Activated T-helper 1 cell treated with anti-CD3 and anti-CD28 coated beads, Interleukin-2, amount 50 U/mL, for 16 hours (primary cell): ENCODE results near the gene FICD.
"Not testable (repeated sequence)": the region's sequence is repeated elsewhere in the genome, so short reads cannot be mapped to it uniquely, and the experiment has no call there.

Experiments used
- DNase-seq, 2 donors: peaks; one replicate each; pipeline ENCODE4 v3.0.0-alpha.2; 2020; ENCODE audit warnings: low read depth in 1 of 2, low spot score in 1 of 2

The FICD gene

DNA sequence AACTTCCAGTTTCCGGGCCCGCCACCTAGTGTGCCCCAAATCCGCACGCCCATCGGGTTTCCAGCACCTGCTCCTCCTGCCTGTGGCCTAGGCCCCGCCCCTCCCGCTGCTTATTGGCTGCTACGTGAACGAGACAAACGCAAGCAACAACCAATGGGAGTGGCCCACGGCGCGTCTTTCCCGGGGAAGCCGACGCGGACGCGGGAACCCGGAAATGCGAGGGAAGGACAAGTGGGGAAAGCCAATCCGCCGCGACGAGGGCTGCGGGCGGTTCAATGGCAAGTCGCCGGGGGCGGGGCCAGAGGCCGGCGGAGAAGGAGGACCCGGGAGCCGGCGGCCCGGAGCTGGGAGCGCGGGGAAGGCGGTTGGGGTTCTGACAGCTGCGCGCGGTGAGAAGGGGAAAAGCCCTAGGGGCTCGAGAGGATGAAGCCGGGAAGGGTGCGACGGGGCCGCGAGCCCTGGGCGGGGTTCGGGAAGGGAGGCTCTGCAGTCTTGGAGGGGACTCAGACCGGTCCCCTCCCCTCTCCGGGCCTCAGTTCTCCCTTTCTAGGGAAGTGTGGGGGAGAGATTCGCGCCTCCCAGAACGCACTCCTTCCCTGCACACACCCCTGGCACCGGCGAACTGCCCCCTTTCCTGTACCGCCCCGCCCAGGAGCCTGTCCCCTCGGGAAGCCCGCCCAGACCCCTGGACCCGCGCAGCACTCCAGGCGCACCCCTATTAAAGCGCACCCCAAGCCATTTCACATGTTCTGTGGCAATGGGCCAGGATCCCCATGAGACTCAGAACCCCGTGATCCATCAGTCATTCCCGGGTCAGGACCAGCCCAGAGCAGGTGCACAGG lies at the start of gene FICD:
Gene FICD, plus strand, starts transcription at position 305 of the 842 bp plus-strand sequence. CDS start 1,696 bp downstream, outside the sequence.
- peak; percentile 99 for DNase-seq

DNA sequence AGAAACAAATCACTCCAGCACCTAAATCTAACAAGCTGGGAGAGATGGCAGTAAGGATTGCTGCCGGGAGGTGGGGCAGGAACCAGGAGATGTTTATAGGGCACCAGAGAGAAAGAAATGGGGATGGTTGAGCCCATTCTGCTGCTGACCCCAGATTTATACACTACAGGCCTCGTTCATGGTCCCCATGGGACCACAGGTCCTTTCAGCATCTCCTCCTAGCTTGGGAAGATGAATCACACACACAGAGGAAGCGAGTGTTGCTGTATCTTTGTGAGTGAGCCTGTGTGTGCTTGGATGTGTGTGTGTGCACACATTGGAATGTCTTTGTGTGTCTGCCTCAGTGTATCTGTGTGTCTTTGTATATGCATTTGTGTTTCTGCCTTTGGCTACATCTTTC lies 49.7 kb upstream of the FICD start:
- DNase-seq: no peak

DNA sequence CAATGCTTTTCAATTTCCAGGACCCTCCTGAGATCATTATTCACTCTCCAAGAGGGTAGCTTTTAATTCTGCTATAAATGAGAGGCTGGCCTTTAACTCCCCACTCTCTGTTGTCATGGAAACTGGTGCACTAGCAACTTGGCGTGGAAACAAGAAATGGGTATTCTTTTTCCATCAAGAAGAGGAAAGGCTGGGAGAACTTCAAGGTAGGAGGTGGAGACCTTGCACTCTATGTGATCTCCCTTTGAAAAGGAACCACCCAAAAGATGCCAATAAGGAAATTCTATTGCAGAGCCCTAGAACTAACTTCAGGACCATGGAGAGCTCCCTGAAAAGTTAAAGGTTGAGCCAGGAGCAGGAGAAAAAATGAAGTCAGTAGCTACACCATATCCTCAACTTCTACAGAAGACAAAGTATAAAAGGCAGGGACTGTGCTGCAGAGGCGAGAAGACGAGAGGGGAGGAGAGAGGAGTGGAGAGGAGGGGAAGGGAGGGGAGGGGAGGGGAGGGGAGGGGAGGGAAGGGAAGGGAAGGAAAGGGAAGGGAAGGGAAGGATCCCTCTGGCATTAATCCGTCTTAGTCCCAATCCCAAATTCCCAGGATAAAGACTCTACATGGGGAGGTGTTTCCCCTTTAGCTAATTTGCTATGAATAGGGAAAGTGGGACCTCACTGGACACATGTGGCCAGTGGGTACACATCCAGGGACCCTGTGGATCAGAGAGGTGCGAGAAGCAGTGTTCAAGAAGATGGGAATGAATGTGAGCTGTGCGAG lies 46.7 kb upstream of the FICD start:
- no peak for DNase-seq

DNA sequence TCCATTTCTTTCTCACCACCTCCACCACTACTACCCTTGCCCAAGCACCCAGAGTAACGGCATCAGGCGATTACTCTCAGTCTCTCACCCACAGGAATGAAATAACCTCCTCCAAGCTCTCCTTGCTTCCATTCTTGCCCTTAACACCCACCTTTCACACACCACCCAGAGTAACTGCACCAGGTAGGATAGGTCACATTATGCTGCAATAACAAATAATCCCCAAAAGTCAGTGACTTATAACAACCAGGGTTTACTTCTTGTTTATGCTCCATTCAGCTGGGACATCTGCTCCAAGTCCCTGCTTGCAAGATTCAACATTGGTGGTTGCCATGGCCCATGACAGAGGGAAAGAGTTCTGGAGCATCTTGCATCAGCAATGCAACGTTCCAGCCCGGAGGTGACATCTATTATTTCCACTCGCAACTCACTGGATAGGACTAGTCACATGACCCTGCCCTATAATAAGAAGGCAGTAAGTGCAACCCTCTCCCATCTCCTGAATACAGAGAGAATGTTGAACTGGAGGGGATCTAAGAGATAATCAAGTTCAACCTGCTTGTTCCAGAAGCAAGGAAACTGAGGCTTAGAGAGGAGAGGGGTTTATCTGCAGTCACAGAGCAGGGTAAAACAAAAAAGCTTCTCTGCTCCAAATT lies 41.5 kb upstream of the FICD start:
- DNase-seq: no peak

DNA sequence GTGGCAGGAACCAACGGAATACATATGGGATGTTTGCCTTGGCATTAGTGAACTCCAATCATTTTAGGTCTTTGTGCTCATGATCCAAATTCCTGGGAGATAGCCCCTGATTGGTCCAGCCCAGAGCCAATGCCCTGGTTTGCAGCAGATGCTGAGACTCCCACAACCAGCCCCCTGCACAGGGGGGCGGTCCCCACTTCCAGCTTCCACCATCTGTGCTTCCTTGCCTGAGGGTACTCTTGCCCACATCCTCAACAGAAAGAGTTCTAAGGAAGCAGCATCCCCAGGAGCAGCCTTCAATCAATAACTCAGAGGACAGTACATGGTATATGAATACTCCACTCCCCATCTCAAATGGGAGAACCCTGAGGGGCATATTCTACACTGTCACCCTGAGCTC lies 39.7 kb upstream of the FICD start:
- no peak for DNase-seq

DNA sequence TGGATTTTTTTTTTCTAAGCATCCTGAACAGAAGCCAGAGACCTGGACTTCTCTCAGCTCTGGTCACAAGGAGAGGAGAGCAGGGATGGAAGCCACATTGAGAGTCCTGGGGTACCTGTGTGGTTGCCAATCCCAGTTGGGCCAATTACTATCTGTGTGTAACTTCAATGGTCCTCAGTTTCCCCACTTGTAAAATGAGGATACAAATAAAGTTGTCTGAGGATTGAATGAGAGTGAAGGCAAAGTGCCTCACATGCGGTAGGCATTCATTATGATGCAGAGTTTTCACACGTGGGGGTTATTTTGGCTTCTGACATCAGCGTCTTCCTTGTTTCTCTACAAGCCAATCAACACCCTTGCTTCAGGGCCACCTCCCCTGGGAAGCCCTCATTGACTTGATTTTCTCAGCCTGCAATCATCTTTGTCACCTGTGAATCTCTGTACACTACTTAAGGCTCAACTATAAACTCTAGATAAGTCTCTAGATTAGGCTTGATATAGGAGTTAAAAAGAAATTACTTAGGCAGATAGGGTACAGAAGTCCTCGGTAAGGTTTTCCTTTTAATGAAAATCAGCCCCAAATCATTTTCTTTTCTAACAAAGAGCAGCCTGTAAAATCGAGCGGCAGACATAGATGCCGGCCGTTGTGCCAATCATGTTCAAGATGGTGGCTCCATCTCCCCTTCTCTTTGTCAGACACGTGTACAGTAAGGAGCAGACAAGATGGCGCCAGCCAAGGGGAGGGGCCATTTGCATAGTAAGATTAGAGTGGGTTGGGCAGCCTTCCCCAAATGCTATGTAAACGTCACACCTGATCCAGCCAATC lies 37.8 kb upstream of the FICD start:
- DNase-seq: no peak

DNA sequence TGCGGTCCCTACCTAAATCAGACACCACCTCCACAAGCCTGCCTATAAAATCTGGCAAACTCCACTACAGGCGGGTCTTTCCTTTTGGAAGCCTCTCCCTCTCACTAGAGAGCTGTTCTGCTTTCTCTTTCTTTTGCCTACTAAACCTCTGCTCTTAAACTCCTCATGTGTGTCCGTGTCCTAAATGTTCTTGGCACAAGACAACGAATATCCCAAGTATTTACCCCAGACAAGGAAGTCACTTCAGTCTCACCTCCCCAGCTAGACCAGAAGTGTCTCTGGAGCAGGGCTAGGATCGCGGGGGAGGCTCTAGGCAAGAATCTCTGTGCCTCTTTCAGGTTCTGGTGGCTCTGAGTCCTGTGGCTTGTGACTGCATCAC lies 37.2 kb upstream of the FICD start:
- DNase-seq: no peak

DNA sequence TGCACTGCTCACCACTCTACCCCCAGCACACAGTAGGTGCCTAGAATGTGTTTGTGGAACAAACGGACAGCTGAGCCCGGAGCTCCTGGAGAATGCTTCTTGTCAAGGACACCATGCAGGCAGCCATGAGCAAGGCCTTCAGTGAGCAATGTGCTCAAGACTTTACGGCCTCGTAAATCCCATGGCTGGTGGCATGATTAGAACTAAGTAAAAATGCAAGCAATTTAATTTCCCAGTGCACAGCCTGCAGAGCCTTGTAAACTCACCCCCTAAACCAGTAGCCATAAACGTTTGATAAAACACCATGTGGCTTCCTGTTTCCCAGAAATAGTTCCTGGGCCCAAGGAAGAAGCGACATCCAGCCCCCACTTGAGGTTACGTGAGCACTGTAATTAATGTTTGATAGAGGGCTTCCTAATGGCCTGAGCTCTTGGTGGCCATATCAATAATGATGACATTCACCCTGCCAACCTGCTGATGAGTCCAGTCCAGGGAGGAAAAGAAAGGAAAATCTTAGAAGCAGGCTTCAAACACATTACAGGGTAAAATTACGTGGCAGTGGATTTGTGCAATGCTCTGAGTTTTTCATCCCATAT lies 36.4 kb upstream of the FICD start:
- no peak for DNase-seq

DNA sequence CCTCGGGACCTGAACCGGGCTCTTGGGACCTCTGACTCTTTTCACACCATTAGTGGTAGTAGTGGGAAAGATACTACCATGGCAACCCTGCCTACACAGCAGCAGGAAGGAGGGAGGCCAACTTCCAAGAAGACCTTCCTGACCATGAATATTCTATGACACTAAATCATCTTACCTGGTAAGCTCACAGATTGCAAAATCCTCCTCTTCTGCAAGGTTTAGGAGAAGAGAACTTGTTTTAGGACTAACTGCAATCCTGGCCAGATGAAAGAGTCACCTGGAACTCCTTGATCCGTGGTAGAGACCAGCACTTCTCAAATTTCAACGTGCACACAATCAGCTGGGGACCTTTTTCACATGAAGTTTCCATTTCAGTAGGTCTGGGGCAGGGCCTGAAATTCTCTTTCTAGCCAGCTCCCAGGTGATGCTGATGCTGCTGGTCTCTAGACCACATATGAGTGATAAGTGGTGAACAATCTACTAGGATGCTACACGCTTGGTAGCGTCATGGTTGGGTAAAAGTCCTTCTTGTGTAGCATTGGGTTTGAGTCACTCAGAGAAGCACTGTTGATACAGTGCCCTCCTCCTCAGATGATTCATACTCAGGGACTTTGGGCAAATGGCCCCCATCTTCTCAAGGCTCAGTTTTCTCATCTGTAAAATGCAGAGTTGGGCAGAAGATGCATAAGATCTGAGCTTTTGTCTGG lies 35.6 kb upstream of the FICD start:
- no peak for DNase-seq

DNA sequence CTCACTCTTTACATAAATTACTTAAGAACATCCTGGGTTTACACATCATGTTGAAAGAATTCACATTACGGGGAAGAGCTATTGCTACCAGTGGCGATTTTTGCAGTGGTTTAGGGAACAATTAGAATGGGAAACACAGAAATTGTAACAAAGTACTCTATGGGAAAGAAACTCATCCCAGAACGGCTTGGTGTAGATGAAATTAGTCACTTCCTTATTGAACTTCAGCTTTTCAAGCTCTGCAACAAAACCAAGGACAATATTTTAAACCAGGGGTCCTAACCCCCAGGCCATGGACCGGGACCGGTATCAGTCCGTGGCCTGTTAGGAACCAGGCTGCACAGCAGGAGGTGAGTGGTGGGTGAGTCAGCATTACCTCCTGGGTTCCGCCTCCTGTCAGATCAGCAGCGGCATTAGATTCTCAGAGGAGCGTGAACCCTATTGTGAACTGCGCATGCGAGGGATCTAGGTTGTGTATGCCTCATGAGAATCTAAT lies 32.3 kb upstream of the FICD start:
- no peak for DNase-seq

DNA sequence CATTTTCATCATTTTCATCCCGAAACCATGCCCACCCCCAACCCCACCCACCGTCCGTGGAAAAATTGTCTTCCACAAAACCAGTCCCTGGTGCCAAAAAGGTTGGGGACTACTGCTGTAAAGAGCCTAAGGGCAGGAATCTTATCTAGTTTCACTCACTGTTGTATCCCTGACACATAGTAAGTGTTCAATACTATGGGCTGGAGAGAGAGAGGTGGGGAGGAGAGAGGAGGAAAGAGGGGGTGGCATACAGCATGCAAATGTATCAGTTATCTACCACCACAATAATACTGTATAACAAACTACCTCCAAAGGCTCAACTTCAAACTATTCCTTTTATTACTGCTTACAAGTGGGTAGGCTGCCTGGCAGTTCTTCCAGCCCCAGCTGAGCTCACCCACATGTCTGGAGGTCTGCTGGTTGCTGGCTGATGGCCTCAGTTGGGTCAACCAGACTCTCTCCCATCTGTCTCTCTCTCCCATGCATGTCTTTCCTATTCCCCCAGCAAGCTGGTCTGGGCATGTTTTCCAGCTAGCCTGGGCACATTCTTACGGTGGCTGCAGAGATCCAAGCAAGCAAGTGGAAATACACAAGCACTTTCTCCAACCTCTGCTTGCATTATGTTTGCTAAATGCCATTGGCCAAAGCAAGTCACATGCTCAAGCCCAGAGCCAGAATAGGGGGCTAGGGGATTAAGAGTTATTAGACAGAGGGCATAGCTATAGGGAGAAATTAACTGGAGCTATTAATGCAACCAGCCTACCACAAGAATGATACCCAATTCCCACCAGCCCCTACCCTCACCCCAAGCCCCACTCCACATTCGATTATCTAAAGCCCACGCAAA lies 31.6 kb upstream of the FICD start:
- no peak for DNase-seq

DNA sequence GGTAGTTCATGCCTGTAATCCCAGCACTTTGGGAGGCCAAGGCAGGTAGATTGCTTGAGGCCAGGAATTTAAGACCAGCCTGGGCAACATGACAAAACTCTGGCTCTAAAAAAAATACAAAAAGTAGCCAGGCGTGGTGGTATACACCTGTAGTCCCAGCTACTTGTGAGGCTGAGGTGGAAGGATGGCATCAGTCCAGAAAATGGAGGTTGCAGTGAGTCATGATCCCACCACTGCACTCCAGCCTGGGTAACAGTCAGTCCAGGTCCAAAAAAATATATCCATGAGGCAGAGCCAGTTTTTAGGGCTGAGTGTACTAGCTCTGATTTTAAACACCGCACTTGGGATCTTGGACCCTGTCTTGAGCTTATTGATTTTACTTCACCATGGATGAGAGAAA lies 30.6 kb upstream of the FICD start:
- no peak for DNase-seq

DNA sequence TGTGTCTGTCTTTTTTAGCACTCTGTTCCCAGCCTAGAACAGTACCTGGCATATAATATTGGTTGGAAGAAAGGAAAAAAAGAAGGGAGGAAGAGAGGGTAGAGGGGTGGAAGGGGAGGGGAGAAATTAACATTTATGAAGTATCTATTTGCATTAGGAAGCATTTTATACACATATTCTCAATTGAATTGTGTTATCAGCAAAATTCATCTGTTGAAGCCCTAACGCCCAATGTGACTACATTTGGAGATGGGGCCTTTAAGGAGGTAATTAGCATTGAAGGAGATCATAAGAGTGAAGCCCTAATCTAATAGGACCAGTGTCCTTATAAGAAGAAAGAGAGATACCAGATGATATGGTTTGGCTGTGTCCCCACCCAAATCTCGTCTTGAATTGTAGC lies 30.2 kb upstream of the FICD start:
- no peak for DNase-seq

DNA sequence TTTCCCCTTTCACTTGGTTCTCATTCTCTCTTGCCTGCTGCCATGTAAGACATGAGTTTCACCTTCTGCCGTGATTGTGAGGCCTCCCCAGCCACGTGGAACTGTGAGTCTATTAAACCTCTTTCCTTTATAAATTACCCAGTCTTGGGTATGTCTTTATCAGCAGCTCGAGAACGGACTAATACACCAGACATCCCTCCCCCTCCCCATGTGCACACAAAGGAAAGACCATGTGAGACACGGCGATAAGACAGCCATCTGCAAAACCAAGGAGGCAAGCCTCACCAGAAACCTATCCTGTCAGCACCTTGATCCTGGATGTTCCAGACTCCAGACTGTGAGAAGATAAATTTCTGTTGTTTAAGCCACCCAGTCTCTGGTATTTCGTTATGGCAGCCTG lies 29.7 kb upstream of the FICD start:
- DNase-seq: not testable (repeated sequence)

DNA sequence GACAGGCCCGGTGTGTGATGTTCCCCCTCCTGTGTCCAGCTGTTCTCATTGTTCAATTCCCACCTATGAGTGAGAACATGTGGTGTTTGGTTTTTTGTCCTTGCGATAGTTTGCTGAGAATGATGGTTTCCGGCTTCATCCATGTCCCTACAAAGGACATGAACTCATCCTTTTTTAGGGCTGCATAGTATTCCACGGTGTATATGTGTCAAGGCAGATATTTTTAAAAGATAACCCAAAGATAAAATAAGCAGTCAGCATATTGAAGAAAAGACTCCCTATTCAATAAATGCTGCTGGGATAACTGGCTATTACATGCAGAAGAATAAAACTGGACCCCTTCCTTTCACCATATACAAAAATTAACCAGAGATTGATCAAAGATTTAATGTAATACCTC lies 28.0 kb upstream of the FICD start:
- not testable (repeated sequence) for DNase-seq

DNA sequence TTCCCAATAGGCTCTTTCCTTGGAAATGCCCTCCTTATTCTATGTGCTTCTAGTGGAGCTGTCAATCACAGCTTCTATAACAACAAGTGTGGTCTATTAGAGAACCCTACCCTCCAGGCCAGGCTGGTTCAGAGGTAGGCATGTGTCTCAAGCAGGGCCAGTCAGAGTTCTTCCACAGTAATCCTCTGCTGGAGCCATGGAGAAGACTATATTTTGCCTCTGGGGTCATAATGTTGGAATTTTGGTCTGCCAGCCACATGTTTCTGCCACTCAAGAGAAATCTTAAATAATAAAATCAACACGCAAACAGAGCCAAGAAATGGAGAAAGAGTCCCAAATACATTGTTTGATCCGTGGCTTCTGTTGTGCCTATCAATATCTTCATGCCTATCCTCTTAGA lies 23.8 kb upstream of the FICD start:
- no peak for DNase-seq

DNA sequence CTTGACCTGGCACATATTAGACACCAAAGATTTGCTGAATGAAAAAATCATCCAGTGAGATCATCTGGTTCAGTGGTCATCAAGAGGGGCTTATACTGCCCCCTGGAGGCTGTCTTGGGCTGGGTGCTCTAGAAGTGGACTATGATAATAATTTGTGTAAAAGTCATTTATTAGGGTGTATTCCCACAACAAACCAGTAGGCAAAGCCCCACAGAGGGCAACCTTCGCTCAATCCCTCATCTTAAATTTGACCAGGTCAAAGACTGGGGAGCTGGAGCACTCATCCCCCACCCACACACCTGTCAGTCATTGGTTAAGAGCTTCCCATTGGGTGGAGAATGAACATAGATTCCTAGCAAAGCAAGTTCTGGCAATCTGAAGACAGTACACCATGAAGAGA lies 20.0 kb upstream of the FICD start:
- no peak for DNase-seq

DNA sequence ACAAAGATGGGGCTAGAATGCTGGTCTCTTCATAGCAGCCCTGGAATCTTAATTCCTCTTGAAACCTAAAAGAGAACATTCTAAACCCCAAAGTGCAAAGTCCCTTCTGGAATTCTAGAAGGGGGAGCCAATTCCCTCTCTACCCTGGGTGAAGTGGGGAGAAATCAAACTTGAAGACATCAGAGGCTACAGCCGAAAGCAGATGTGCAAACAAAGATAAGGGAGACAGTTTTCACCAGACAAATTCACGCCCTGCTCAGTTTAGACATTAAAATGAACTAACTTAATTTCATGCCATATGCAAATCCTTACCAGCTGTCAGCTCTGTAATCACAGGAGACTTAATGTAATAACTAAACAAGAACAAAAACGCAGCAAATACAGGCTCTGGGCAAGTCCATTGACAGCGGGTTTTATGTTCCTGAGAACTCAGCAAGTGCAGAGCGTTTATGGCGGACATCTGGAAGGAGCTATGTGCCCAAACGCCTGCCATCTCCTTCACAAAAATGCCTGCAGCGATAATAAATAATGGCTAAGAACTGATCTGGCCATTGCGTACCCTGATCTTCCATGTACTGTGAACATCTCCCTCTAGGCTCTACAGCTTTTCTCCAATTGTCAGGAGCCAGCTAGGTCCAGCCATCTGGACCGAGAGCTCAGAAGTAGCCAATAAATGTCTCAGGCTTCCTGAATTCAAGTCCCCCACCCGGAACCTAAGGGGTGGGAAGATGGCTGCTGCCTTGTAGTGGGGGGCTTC lies 19.1 kb upstream of the FICD start:
- DNase-seq: no peak
